H9 (cell line): ENCODE results near the gene EPB41L1. TPM values are rescaled to one million over a fixed set of nuclear protein-coding genes. Genes with fewer than 3 reads are reported as not detected.

Experiments used
- DNase-seq: peaks from one replicate; pipeline ENCODE4 v3.0.0-alpha.2; 2017
- H2AFZ ChIP-seq: one replicate; pipeline ENCODE4 v1.6.1; 2013; ENCODE audit warnings: mild to moderate bottlenecking, low read length, control low read depth, moderate library complexity
- H2AK5ac ChIP-seq: 2 replicates; pipeline ENCODE4 v1.6.1; 2013; ENCODE audit warnings: low read length, control low read depth, mixed read lengths; ENCODE audit not compliant: insufficient read length
- H2BK120ac ChIP-seq: one replicate; pipeline ENCODE4 v1.6.1; 2013; ENCODE audit warnings: low read depth, mild to moderate bottlenecking, low read length, control low read depth, inconsistent platforms; ENCODE audit not compliant: poor library complexity, severe bottlenecking
- H2BK12ac ChIP-seq: 2 replicates; pipeline ENCODE4 v1.6.1; 2013; ENCODE audit warnings: low read length, control low read depth, mixed read lengths, low read depth; ENCODE audit not compliant: insufficient read length
- H2BK15ac ChIP-seq: 2 replicates; pipeline ENCODE4 v1.6.1; 2013; ENCODE audit warnings: low read depth, low read length, control low read depth
- H2BK20ac ChIP-seq: one replicate; pipeline ENCODE4 v1.6.1; 2013; ENCODE audit warnings: low read depth, mild to moderate bottlenecking, low read length, control low read depth, inconsistent platforms; ENCODE audit not compliant: poor library complexity, severe bottlenecking
- H2BK5ac ChIP-seq: 2 replicates; pipeline ENCODE4 v1.6.1; 2013; ENCODE audit warnings: low read length, control low read depth, mixed read lengths; ENCODE audit not compliant: insufficient read length
- H3K14ac ChIP-seq: 2 replicates; pipeline ENCODE4 v1.6.1; 2013; ENCODE audit warnings: low read length, control low read depth; ENCODE audit not compliant: insufficient read depth
- H3K18ac ChIP-seq: 2 replicates; pipeline ENCODE4 v1.6.1; 2013; ENCODE audit warnings: low read depth, mild to moderate bottlenecking, mixed read lengths, low read length, control low read depth; ENCODE audit not compliant: insufficient read length
- H3K23ac ChIP-seq: 2 replicates; pipeline ENCODE4 v1.6.1; 2013; ENCODE audit warnings: low read length, control low read depth, mixed read lengths, low read depth; ENCODE audit not compliant: insufficient read length
- H3K23me2 ChIP-seq: 2 replicates; pipeline ENCODE4 v1.6.1; 2013; ENCODE audit warnings: low read depth, mild to moderate bottlenecking, mixed read lengths, low read length, control low read depth; ENCODE audit not compliant: insufficient read length, poor library complexity, severe bottlenecking
- H3K27ac ChIP-seq: 2 replicates; pipeline ENCODE4 v1.5.1; 2013; ENCODE audit warnings: low read length, control low read depth, mixed read lengths, low read depth; ENCODE audit not compliant: insufficient read length
- H3K27me3 ChIP-seq: 2 replicates; pipeline ENCODE4 v1.6.1; 2013; ENCODE audit warnings: low read length, control low read depth, inconsistent platforms; ENCODE audit not compliant: insufficient read depth
- H3K4ac ChIP-seq: 2 replicates; pipeline ENCODE4 v1.6.1; 2013; ENCODE audit warnings: low read depth, mild to moderate bottlenecking, control low read depth, inconsistent platforms, low read length, moderate library complexity
- H3K4me1 ChIP-seq: 2 replicates; pipeline ENCODE4 v1.6.1; 2013; ENCODE audit warnings: low read length, control low read depth, inconsistent platforms; ENCODE audit not compliant: insufficient read depth
- H3K4me2 ChIP-seq: 2 replicates; pipeline ENCODE4 v1.6.1; 2013; ENCODE audit warnings: low read length, control low read depth, mixed read lengths; ENCODE audit not compliant: insufficient read length, insufficient read depth
- H3K56ac ChIP-seq: 2 replicates; pipeline ENCODE4 v1.6.1; 2013; ENCODE audit warnings: low read depth, mild to moderate bottlenecking, mixed read lengths, low read length, control low read depth; ENCODE audit not compliant: insufficient read length
- H3K79me1 ChIP-seq: 2 replicates; pipeline ENCODE4 v1.6.1; 2013; ENCODE audit warnings: low read depth, mild to moderate bottlenecking, moderate library complexity, low read length, control low read depth, inconsistent platforms; ENCODE audit not compliant: insufficient read depth, poor library complexity, severe bottlenecking
- H3K79me2 ChIP-seq: 2 replicates; pipeline ENCODE4 v1.6.1; 2013; ENCODE audit warnings: low read length, control low read depth, inconsistent platforms; ENCODE audit not compliant: insufficient read depth
- H3K9ac ChIP-seq: 2 replicates; pipeline ENCODE4 v1.6.1; 2013; ENCODE audit warnings: low read length, control low read depth, mixed read lengths; ENCODE audit not compliant: insufficient read length; ENCODE audit errors: extremely low read depth
- H3K9me3 ChIP-seq: one replicate; pipeline ENCODE4 v1.6.1; 2013; ENCODE audit warnings: low read depth, low read length, inconsistent platforms; ENCODE audit not compliant: control insufficient read depth
- H3T11ph ChIP-seq: one replicate; pipeline ENCODE4 v1.6.1; 2013; ENCODE audit warnings: mild to moderate bottlenecking, low read length, control low read depth, inconsistent platforms
- H4K20me1 ChIP-seq: one replicate; pipeline ENCODE4 v1.6.1; 2013; ENCODE audit not compliant: control insufficient read depth, insufficient read length, insufficient read depth
- H4K5ac ChIP-seq: 2 replicates; pipeline ENCODE4 v1.6.1; 2013; ENCODE audit warnings: low read depth, mild to moderate bottlenecking, mixed read lengths, low read length, control low read depth; ENCODE audit not compliant: insufficient read length
- H4K8ac ChIP-seq: replicated peaks from 2 replicates; pipeline ENCODE4 v1.6.1; 2013; ENCODE audit warnings: low read length, control low read depth, mixed read lengths, low read depth; ENCODE audit not compliant: insufficient read length
- H4K91ac ChIP-seq: 2 replicates; pipeline ENCODE4 v1.6.1; 2013; ENCODE audit warnings: low read depth, mild to moderate bottlenecking, moderate library complexity, mixed read lengths, low read length, control low read depth; ENCODE audit not compliant: insufficient read length
- H3K27ac Mint-ChIP-seq, 3 experiments: 2 replicates in 2 of 3; 3 replicates in 1 of 3; pipeline ENCODE4 v1.8.0; 2020 to 2021; ENCODE audit warnings: mixed read lengths in 3 of 3, mild to moderate bottlenecking in 1 of 3, moderate library complexity in 1 of 3
- H3K27me3 Mint-ChIP-seq: 2 replicates; pipeline ENCODE4 v1.8.0; 2021; ENCODE audit warnings: low read depth, mild to moderate bottlenecking, moderate library complexity, mixed read lengths
- H3K36me3 Mint-ChIP-seq, 3 experiments: 2 replicates in 2 of 3; 3 replicates in 1 of 3; pipeline ENCODE4 v1.8.0; 2020 to 2021; ENCODE audit warnings: low read depth in 3 of 3, mixed read lengths in 3 of 3; ENCODE audit not compliant: insufficient read depth in 1 of 3
- H3K4me1 Mint-ChIP-seq, 2 experiments: 2 replicates each; pipeline ENCODE4 v1.8.0; 2020; ENCODE audit warnings: mixed read lengths in 2 of 2
- H3K4me3 Mint-ChIP-seq, 2 experiments: 2 replicates in 1 of 2; 3 replicates in 1 of 2; pipeline ENCODE4 v1.8.0; 2020 to 2021; ENCODE audit warnings: mild to moderate bottlenecking in 2 of 2, mixed read lengths in 2 of 2, moderate library complexity in 1 of 2
- H3K9me3 Mint-ChIP-seq, 2 experiments: 2 replicates in 1 of 2; 3 replicates in 1 of 2; pipeline ENCODE4 v1.8.0; 2020; ENCODE audit warnings: mild to moderate bottlenecking in 2 of 2, mixed read lengths in 2 of 2, moderate library complexity in 1 of 2
- CTCF ChIP-seq: fragments of 200-600 bp; sonication (generic); conservative IDR thresholded peaks from 3 replicates; pipeline ENCODE4 v1.8.0; 2021; ENCODE audit warnings: antibody characterized with exemption, mild to moderate bottlenecking
- WGBS: extraction: QIAGEN DNeasy Blood & Tissue Kit; methylation state at CpG from one replicate; pipeline ENCODE4 v1.1.7; 2013; ENCODE audit warnings: missing lambda C conversion rate, low lambda C conversion rate, mixed read lengths; ENCODE audit not compliant: insufficient read length; ENCODE audit errors: extremely low coverage; 5-methylcytosine and 5-hydroxymethylcytosine counted together
- total RNA-seq: library from RNA; stranded (reverse); gene quantifications from 2 replicates; pipeline ENCODE4 v1.2.1, GENCODE V29; 2021

Gene EPB41L1
- total RNA-seq, 1 experiment from 2014 or later = 31.1 TPM

DNA sequence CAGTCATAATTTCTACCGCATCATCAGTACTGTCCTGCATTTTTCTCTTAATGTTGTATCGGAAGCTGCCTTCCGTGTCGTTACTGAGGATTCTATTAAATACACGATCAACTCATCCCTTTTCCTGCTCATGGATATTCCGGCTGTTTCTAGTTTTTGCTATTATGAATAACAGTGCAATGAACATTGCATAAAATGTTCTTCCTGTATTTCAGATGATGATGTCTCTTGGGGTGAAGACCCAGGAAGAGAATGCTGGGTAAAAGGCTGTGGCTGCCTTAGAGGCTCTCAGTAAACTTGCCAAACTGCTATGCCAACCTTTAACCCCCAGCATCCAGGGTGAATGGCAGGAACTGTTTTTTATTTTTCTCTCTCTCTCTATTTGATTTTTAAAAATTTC lies 24.1 kb upstream of the EPB41L1 start:
- no peak overlapping the region for H3K23ac ChIP-seq
- H4K5ac ChIP-seq = no peak overlapping the region
- no peak overlapping the region for H2BK5ac ChIP-seq
- no CpG with 5 or more reads among the region's 6 CpGs for WGBS
- no peak overlapping the region for H3K56ac ChIP-seq
- peaks cover 6 to 18% of the 10 kb centered on the region in 2 experiments for H3K4me1 Mint-ChIP-seq
- H4K8ac ChIP-seq = no peak overlapping the region
- no peaks in the 10 kb centered on the region for H3K79me1 ChIP-seq
- no peak overlapping the region for H3K4me3 Mint-ChIP-seq
- H3K18ac ChIP-seq = no peak overlapping the region
- H2AFZ ChIP-seq = no peak overlapping the region
- H3K4me1 ChIP-seq = no peaks in the 10 kb centered on the region
- no peak overlapping the region for H3K4ac ChIP-seq
- H3K4me2 ChIP-seq = no peak overlapping the region
- H3K27me3 ChIP-seq = no peaks in the 10 kb centered on the region
- no peak overlapping the region for H2BK20ac ChIP-seq
- peaks cover 5% of the 10 kb centered on the region for H3K27me3 Mint-ChIP-seq
- DNase-seq = no peak
- no peak overlapping the region for H3K14ac ChIP-seq
- H2AK5ac ChIP-seq = no peak overlapping the region
- H2BK120ac ChIP-seq = no peak overlapping the region
- no peak for TF ChIP-seq CTCF
- H3K27ac Mint-ChIP-seq = no peak overlapping the region
- H3K27ac ChIP-seq = no peak overlapping the region
- no peak overlapping the region for H4K91ac ChIP-seq
- H3K9ac ChIP-seq = no peak overlapping the region
- no peaks in the 10 kb centered on the region for H3K9me3 ChIP-seq
- no peaks in the 10 kb centered on the region for H3K36me3 Mint-ChIP-seq
- no peak overlapping the region for H2BK15ac ChIP-seq
- no peak overlapping the region for H3T11ph ChIP-seq
- H2BK12ac ChIP-seq = no peak overlapping the region
- H3K9me3 Mint-ChIP-seq = no peaks in the 10 kb centered on the region
- H4K20me1 ChIP-seq = peaks cover 2% of the 10 kb centered on the region
- H3K79me2 ChIP-seq = no peaks in the 10 kb centered on the region
- no peaks in the 10 kb centered on the region for H3K23me2 ChIP-seq
